ENCODE data around the gene NOS2. TPM values are rescaled to one million over a fixed set of nuclear protein-coding genes. Genes with fewer than 3 reads are reported as not detected.
"Not testable (repeated sequence)": the region's sequence is repeated elsewhere in the genome, so short reads cannot be mapped to it uniquely, and the experiment has no call there.

NOS2 gene
- total RNA-seq, 3 donors from 2014 or later = 10.5 to 67.1 (median 11.0) TPM

GRCh38 chr17:27834571-27834970 lies 34.2 kb upstream of the NOS2 start:
- Histone ChIP-seq H3K36me3 (ENCODE audit: low read depth) (no peaks in the 10 kb centered on the region), H3K4me3 (no peak overlapping the region), H3K4me1 (ENCODE audit: low read depth) (no peaks in the 10 kb centered on the region), H3K9me3 (no peaks in the 10 kb centered on the region)
- DNase-seq (no peak), ATAC-seq (peak; percentile 35)
- intact Hi-C loops (cut with DNase I, micrococcal nuclease) = no loop called here
- TF ChIP-seq CTCF (IDR thresholded peaks at IDR 0.05) = no peak

- no peak for TF ChIP-seq CTCF (IDR thresholded peaks at IDR 0.05)
- intact Hi-C loops (cut with DNase I, micrococcal nuclease) = no loop called here
- H3K4me3 ChIP-seq = no peak overlapping the region
- H3K36me3 ChIP-seq (ENCODE audit: low read depth) = no peaks in the 10 kb centered on the region
- DNase-seq (no peak), ATAC-seq (no peak)
- H3K4me1 ChIP-seq (ENCODE audit: low read depth) = no peaks in the 10 kb centered on the region
- no peaks in the 10 kb centered on the region for H3K9me3 ChIP-seq
Observed at GRCh38 chr17:27832831-27833230, 32.5 kb upstream of the NOS2 start.

GRCh38 chr17:27829888-27830287 lies 29.6 kb upstream of the NOS2 start:
- DNase-seq; H3K9me3 ChIP-seq; H3K4me1 ChIP-seq (ENCODE audit: low read depth); H3K36me3 ChIP-seq (ENCODE audit: low read depth); intact Hi-C loops (cut with DNase I, micrococcal nuclease); H3K4me3 ChIP-seq: not testable (repeated sequence)
- peak; percentile 49 for ATAC-seq

GRCh38 chr17:27829143-27829711 lies 28.9 kb upstream of the NOS2 start:
- intact Hi-C loops (cut with DNase I, micrococcal nuclease); ATAC-seq; H3K9me3 ChIP-seq; H3K4me1 ChIP-seq (ENCODE audit: low read depth); DNase-seq; H3K4me3 ChIP-seq; H3K36me3 ChIP-seq (ENCODE audit: low read depth): not testable (repeated sequence)

GRCh38 chr17:27825459-27825858 lies 25.1 kb upstream of the NOS2 start:
- no peak for TF ChIP-seq CTCF (IDR thresholded peaks at IDR 0.05)
- no peak for DNase-seq
- H3K36me3 ChIP-seq (ENCODE audit: low read depth) = no peaks in the 10 kb centered on the region
- H3K4me3 ChIP-seq = no peak overlapping the region
- intact Hi-C loops (cut with DNase I, micrococcal nuclease) = no loop called here
- H3K9me3 ChIP-seq = peaks cover 19% of the 10 kb centered on the region
- no peak for ATAC-seq
- H3K4me1 ChIP-seq (ENCODE audit: low read depth) = peaks cover 9% of the 10 kb centered on the region

GRCh38 chr17:27824745-27825144 lies 24.4 kb upstream of the NOS2 start:
- H3K4me3 ChIP-seq = no peak overlapping the region
- TF ChIP-seq CTCF (IDR thresholded peaks at IDR 0.05) = no peak
- peaks cover 9% of the 10 kb centered on the region for H3K4me1 ChIP-seq (ENCODE audit: low read depth)
- intact Hi-C loops (cut with DNase I, micrococcal nuclease) = no loop called here
- ATAC-seq (peak; percentile 95), DNase-seq (peak in 1 of 3 donors; percentile 53)
- peaks cover 19% of the 10 kb centered on the region for H3K9me3 ChIP-seq
- H3K36me3 ChIP-seq (ENCODE audit: low read depth) = no peaks in the 10 kb centered on the region

- Histone ChIP-seq H3K9me3 (peaks cover 19% of the 10 kb centered on the region), H3K4me3 (no peak overlapping the region), H3K36me3 (ENCODE audit: low read depth) (no peaks in the 10 kb centered on the region), H3K4me1 (ENCODE audit: low read depth) (peaks cover 11% of the 10 kb centered on the region)
- peak; percentile 51 for ATAC-seq
- intact Hi-C loops (cut with DNase I, micrococcal nuclease) = no loop called here
- TF ChIP-seq CTCF (IDR thresholded peaks at IDR 0.05) = no peak
- DNase-seq = no peak
Observed at GRCh38 chr17:27824176-27824715, 23.9 kb upstream of the NOS2 start.

GRCh38 chr17:27822108-27822507 lies 21.8 kb upstream of the NOS2 start:
- H3K9me3 ChIP-seq = peaks cover 19% of the 10 kb centered on the region
- DNase-seq; ATAC-seq; intact Hi-C loops (cut with DNase I, micrococcal nuclease); H3K4me3 ChIP-seq; H3K36me3 ChIP-seq (ENCODE audit: low read depth): not testable (repeated sequence)
- peaks cover 25% of the 10 kb centered on the region for H3K4me1 ChIP-seq (ENCODE audit: low read depth)
